ENCODE data around the gene TNS4. TPM values are rescaled to one million over a fixed set of nuclear protein-coding genes. Genes with fewer than 3 reads are reported as not detected.
A peak's percentile ranks its signal among the peaks of the same experiment; 100 is the strongest.

Gene TNS4
- total RNA-seq, 1 experiment from 2014 or later, result 127 TPM

GRCh38 chr17:40531051-40531991 is 29.9 kb upstream of the TNS4 start:
- H2AFZ ChIP-seq (ENCODE audit: low read length), result no peak overlapping the region
- no peaks in the 10 kb centered on the region for H4K20me1 ChIP-seq (ENCODE audit: low read length)
- H3K4me2 ChIP-seq (ENCODE audit: low read length), result no peak overlapping the region
- no peaks in the 10 kb centered on the region for H3K27me3 ChIP-seq (ENCODE audit: low read length)
- H3K36me3 ChIP-seq (ENCODE audit: low read depth, low read length), result no peaks in the 10 kb centered on the region
- no peaks in the 10 kb centered on the region for H3K79me2 ChIP-seq (ENCODE audit: low read length)
- H3F3A ChIP-seq (ENCODE audit: low read length, unreplicated experiment), result no peaks in the 10 kb centered on the region
- no peak for ATAC-seq
- no TSS peak for BruUV-seq (replicated peaks)
- TF ChIP-seq CTCF (conservative IDR thresholded peaks at IDR 0.05; ENCODE audit: low read depth, low read length) (no peak), EZH2phosphoT487 (IDR thresholded peaks at IDR 0.05; ENCODE audit: borderline replicate concordance, low read length) (no peak), EZH2 (IDR thresholded peaks at IDR 0.05; ENCODE audit: low read length, unreplicated experiment) (no peak)
- H3K4me3 ChIP-seq (ENCODE audit: low read length), result no peak overlapping the region
- H3K9ac ChIP-seq (ENCODE audit: low read length), result no peak overlapping the region
- H3K9me2 ChIP-seq (replicated peaks; ENCODE audit: low read length), result no peaks in the 10 kb centered on the region
- ChIA-PET POLR2A (ENCODE audit: unreplicated experiment) (interaction anchor here (0.6 kb wide), 1 partner anchor 632 kb away, joined by 4 read pairs; no protein-coding TSS in a partner anchor), CTCF (interaction anchor here (2.5 to 3.0 kb wide), 2 partner anchors 29 to 55 kb away, joined by 17 to 48 read pairs; no protein-coding TSS in a partner anchor)
- no peaks in the 10 kb centered on the region for H3K9me3 ChIP-seq (ENCODE audit: low read length)
- intact Hi-C loops (cut with micrococcal nuclease), result loop anchor here (5.0 kb wide), 1 partner anchor 44 kb away; no protein-coding TSS in a partner anchor
- H3K4me1 ChIP-seq (ENCODE audit: insufficient read depth, low read length), result peaks cover 28% of the 10 kb centered on the region
- no peak for DNase-seq
- peak overlapping the region; percentile 49 for H3K27ac ChIP-seq (ENCODE audit: low read length)

- H3K9me3 ChIP-seq (ENCODE audit: low read length), result no peaks in the 10 kb centered on the region
- ChIA-PET CTCF (no interaction called here), POLR2A (ENCODE audit: unreplicated experiment) (no interaction called here)
- no peaks in the 10 kb centered on the region for H3K9me2 ChIP-seq (replicated peaks; ENCODE audit: low read length)
- BruUV-seq (replicated peaks), result no TSS peak
- ATAC-seq (no peak), DNase-seq (no peak)
- H3K4me2 ChIP-seq (ENCODE audit: low read length), result peak overlapping the region; percentile 8; the same call in 1 of the 2 replicates
- peak overlapping the region; percentile 59 for H3K27ac ChIP-seq (ENCODE audit: low read length)
- H3K36me3 ChIP-seq (ENCODE audit: low read depth, low read length), result no peaks in the 10 kb centered on the region
- H3K79me2 ChIP-seq (ENCODE audit: low read length), result no peaks in the 10 kb centered on the region
- H3K4me3 ChIP-seq (ENCODE audit: low read length), result no peak overlapping the region
- no peak overlapping the region for H2AFZ ChIP-seq (ENCODE audit: low read length)
- no peaks in the 10 kb centered on the region for H3K27me3 ChIP-seq (ENCODE audit: low read length)
- no peak for TF ChIP-seq CTCF (conservative IDR thresholded peaks at IDR 0.05; ENCODE audit: low read depth, low read length)
- TF ChIP-seq EZH2phosphoT487 (IDR thresholded peaks at IDR 0.05; ENCODE audit: borderline replicate concordance, low read length), result no peak
- no peak for TF ChIP-seq EZH2 (IDR thresholded peaks at IDR 0.05; ENCODE audit: low read length, unreplicated experiment)
- no peak overlapping the region for H3K9ac ChIP-seq (ENCODE audit: low read length)
- H4K20me1 ChIP-seq (ENCODE audit: low read length), result no peaks in the 10 kb centered on the region
- H3K4me1 ChIP-seq (ENCODE audit: insufficient read depth, low read length), result peaks cover 28% of the 10 kb centered on the region
- H3F3A ChIP-seq (ENCODE audit: low read length, unreplicated experiment), result no peaks in the 10 kb centered on the region
- intact Hi-C loops (cut with micrococcal nuclease), result loop anchor here (5.0 kb wide), 1 partner anchor 43 kb away; no protein-coding TSS in a partner anchor
Observed at GRCh38 chr17:40530531-40530994, 29.1 kb upstream of the TNS4 start.
